Activated T-cell treated with anti-CD3 and anti-CD28 coated beads, Interleukin-2, amount 50 U/mL, for 4 hours (primary cell): ENCODE data around the gene TMEM169. TPM values are rescaled to one million over a fixed set of nuclear protein-coding genes. Genes with fewer than 3 reads are reported as not detected.

Experiments
- ATAC-seq, 2 donors: fragments of 200-7000 bp; cut with Tn5 transposase; one replicate each; pipeline ENCODE4 v1.10.0; 2021
- DNase-seq: peaks from one replicate; pipeline ENCODE4 v3.0.0-alpha.2; 2020
- H3K27me3 Mint-ChIP-seq: one replicate; pipeline ENCODE4 v1.8.0; 2021; ENCODE audit warnings: low read depth, mixed read lengths
- H3K36me3 Mint-ChIP-seq: one replicate; pipeline ENCODE4 v1.8.0; 2022; ENCODE audit warnings: mixed read lengths; ENCODE audit not compliant: insufficient read depth
- H3K4me1 Mint-ChIP-seq: one replicate; pipeline ENCODE4 v1.8.0; 2021; ENCODE audit warnings: low read depth, mixed read lengths
- H3K4me3 Mint-ChIP-seq: one replicate; pipeline ENCODE4 v1.8.0; 2021; ENCODE audit warnings: mild to moderate bottlenecking, moderate library complexity, mixed read lengths
- H3K9me3 Mint-ChIP-seq: one replicate; pipeline ENCODE4 v1.8.0; 2021; ENCODE audit warnings: mixed read lengths
- total RNA-seq, 3 donors: library from RNA; stranded (reverse); gene quantifications; one replicate each; pipeline ENCODE4 v1.2.1, GENCODE V29; 2021

TMEM169 gene
- total RNA-seq, 3 donors from 2014 or later = 0.08 to 0.53 (median 0.27) TPM

DNA sequence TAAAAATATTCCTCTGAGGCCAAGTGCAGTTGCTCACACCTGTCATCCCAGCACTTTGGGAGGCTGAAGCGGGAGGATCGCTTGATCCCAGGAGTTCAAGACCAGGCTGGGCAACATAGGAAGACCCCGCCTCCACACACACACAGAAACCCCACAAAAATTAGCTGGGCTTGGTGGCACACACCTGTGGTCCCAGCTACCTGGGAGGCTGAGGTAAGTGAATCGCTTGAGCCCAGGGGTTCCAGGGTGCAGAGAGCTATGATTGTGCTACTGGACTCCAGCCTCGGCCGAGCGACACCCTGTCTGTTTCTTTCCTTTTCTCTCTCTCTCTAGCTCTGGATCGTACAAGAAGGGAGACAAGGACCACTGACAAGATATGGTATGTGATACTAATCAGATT, 25.6 kb downstream of the TMEM169 start:
- no peaks in the 10 kb centered on the region for H3K9me3 Mint-ChIP-seq
- DNase-seq = no peak
- no peaks in the 10 kb centered on the region for H3K27me3 Mint-ChIP-seq
- ATAC-seq = no peak
- H3K36me3 Mint-ChIP-seq = peaks cover 24% of the 10 kb centered on the region
- peaks cover 30% of the 10 kb centered on the region for H3K4me1 Mint-ChIP-seq
- H3K4me3 Mint-ChIP-seq = no peak overlapping the region

DNA sequence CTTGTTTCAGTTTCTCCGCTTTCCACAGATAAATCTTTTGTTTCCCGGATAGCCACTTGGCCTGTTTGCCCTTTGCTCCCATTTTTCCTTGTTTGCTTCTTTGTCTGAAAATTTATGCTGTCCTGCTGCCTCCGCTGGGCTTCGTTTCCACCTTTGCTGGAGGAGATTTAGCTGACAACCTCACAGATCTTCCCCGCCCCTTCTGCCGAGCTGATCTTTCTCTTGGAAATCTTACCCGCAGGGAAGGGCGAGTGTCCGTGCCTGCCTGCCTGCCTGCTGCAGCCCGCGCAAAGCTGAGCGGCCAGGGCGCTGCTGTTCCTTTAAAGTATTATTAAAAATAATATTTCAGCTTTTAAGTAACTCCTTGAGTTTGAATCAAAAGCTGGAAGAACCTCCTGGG, 26.0 kb downstream of the TMEM169 start:
- Mint-ChIP-seq H3K4me3 (no peak overlapping the region), H3K4me1 (peaks cover 34% of the 10 kb centered on the region), H3K9me3 (no peaks in the 10 kb centered on the region), H3K36me3 (peaks cover 27% of the 10 kb centered on the region), H3K27me3 (no peaks in the 10 kb centered on the region)
- ATAC-seq (no peak), DNase-seq (no peak)

DNA sequence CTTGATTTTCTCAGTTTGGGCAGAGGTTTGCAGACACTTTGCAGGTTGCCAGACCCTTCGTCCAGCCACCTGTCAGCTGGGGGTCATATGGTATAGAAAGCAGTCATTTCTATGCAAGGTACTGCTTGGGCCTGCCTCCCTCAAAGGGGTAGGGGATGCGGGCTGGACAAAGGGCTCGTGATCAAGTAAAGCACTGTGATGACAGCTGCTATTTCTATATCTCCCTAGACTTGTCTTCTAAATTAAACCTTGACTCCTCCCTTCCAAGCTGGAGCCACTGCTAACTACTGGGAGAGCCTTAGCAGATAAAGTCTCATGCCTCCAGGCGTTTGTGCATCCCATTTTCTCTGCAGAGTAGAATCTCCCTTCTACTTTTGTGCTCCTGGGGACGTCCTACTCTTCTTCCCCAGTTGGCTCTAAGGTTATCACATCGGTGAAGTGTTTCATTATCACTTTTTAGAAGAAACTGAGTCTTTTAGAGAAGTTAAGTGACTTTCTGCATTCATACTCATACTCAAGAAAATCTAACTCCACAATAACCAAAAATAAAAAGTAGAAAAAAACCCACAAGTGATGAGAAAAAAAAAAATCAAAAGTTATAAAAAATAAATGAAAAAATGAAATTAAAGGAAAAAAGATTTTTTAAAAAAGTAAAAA, 26.7 kb downstream of the TMEM169 start:
- Mint-ChIP-seq H3K9me3 (no peaks in the 10 kb centered on the region), H3K27me3 (no peaks in the 10 kb centered on the region), H3K36me3 (peaks cover 34% of the 10 kb centered on the region), H3K4me3 (peak overlapping the region; percentile 100), H3K4me1 (peaks cover 41% of the 10 kb centered on the region)
- DNase-seq = no peak
- ATAC-seq = no peak

DNA sequence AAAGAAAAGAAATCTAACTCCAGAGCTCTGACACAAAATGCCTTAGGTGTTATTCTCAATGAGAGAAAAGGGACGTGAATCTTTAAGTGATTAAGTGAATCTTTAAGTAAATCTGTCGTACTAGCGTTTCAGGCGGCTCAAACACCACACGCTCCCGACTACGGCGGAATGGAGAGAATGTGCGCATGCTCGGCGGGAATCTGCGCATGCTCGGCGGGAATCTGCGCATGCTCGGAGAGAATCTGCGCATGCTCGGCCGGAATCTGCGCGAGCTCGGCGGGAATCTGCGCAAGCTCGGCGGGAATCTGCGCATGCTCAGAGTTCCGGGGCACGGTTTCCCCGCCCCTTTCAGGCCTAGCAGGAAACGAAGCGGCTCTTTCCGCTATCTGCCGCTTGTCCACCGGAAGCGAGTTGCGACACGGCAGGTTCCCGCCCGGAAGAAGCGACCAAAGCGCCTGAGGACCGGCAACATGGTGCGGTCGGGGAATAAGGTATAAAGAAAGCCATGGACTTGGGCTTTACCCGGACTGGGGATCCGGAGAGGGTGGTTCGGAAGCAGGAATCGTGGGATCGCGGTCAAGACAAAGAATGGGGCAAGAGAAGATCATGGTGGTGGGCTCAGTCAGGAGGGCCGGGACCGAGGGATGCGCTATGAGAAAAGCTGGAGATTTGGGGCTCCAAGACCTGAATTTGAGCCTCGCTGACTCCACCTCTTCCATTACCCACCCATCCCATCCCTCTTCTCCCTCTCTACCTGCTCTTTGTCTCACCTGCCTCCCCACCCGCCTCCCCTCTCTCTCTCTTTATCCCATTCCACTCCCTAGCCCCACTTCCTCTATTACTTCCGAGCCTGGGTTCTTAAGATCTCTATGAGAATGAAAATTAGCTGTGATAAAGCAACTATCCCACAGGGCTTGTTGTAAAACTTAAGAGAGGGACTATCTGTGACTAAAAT, 27.5 kb downstream of the TMEM169 start, which contains the start of gene XRCC5:
Gene XRCC5 (plus strand): TSS at position 382 of the 955 bp plus-strand sequence. CDS start 89 bp downstream, at position 471.
- ATAC-seq (peak; percentile 85 to 88), DNase-seq (peak; percentile 97)
- Mint-ChIP-seq H3K4me3 (peak within 1 kb of the TSS; percentile 100), H3K4me1 (peaks cover 49% of the 10 kb centered on the region), H3K36me3 (peaks cover 41% of the 10 kb centered on the region), H3K9me3 (no peaks in the 10 kb centered on the region), H3K27me3 (no peaks in the 10 kb centered on the region)

DNA sequence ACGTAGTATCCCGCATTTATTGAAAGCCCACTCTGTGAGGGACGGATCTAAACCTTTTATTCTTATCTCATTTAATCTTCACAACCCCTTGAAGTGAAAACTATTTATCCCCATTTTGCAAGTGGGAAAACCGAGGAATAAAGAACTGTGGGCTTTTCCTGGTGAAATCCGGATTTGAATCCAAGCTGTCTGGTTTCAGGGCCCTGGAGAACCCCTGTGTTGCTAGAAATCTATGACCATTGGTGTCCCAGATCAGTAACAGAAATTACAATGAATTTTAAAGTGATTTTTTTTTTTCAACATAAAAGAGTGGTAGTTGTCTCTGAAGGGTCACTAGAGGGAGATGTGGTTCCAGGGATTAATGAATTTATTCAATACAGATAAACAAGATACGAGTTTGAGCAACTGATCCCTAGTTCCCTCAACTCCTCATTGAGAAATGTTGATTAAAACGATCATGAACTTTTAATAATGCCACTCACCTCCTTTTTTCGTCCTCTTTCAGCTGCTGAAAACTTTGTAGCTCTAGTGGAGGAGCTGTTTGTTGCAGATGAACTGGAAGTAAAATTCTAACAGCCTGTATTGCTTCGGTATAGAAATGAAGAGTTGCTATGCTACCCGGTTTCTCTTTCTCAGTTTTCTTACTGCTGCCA, 28.4 kb downstream of the TMEM169 start:
- Mint-ChIP-seq H3K9me3 (no peaks in the 10 kb centered on the region), H3K4me1 (peaks cover 57% of the 10 kb centered on the region), H3K27me3 (no peaks in the 10 kb centered on the region), H3K4me3 (peak overlapping the region; percentile 100), H3K36me3 (peaks cover 49% of the 10 kb centered on the region)
- ATAC-seq (no peak), DNase-seq (no peak)

DNA sequence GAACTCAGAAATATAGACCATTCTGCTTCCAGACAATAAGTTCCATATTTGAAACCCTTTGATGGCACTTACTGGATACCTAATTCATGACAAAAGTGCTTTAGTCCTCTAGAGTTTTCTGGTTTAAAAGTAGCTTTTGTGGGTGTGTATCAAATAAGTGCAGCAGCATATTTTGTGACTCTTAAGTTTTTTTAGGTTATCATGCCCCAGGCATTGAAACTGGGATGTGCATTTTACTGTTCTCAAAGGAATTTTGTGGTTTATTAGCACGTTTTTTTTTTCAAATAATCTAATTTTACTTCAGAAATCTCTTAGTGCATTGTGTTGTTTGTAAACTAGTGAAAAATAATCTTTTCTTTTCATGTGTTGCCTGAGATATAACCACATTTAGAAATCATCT, 28.9 kb downstream of the TMEM169 start:
- no peaks in the 10 kb centered on the region for H3K27me3 Mint-ChIP-seq
- peaks cover 62% of the 10 kb centered on the region for H3K4me1 Mint-ChIP-seq
- ATAC-seq (no peak), DNase-seq (no peak)
- no peaks in the 10 kb centered on the region for H3K9me3 Mint-ChIP-seq
- peaks cover 53% of the 10 kb centered on the region for H3K36me3 Mint-ChIP-seq
- peak overlapping the region; percentile 100 for H3K4me3 Mint-ChIP-seq

DNA sequence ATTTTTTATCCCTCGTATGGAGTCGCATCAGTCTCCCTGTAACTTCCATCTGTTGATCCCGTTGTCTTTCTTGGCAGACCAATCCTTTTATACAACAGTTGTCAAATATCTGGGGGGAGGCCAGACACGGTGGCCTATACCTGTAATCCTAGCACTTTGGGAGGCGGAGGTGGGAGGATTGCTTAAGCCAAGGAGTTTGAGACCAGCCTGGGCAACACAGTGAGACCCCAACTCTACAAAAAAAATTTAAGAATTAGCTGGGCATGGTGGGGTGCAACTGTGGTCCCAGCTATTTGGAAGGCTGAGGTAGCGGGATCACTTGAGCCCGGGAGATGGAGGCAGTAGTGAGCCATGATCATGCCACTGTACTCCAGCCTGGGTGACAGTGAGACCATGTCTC, 29.4 kb downstream of the TMEM169 start:
- H3K9me3 Mint-ChIP-seq = no peaks in the 10 kb centered on the region
- no peaks in the 10 kb centered on the region for H3K27me3 Mint-ChIP-seq
- peaks cover 57% of the 10 kb centered on the region for H3K36me3 Mint-ChIP-seq
- ATAC-seq = no peak
- H3K4me1 Mint-ChIP-seq = peaks cover 66% of the 10 kb centered on the region
- DNase-seq = no peak
- peak overlapping the region; percentile 100 for H3K4me3 Mint-ChIP-seq

DNA sequence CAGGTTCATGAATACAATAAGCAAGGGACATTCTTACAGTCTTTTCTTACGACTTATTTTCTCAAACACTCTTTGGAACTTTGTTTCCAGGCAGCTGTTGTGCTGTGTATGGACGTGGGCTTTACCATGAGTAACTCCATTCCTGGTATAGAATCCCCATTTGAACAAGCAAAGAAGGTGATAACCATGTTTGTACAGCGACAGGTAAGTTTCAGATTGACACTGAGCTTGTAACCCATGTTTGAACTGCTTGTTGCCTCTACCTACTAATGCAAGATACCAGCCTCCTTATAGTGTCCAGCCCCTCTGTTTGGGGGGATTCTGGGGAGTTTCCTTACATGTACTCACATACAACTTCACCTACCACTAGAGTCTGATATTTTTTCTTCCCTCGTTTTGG, 31.2 kb downstream of the TMEM169 start:
- Mint-ChIP-seq H3K4me3 (peak overlapping the region; percentile 5), H3K27me3 (no peaks in the 10 kb centered on the region), H3K4me1 (peaks cover 82% of the 10 kb centered on the region), H3K9me3 (no peaks in the 10 kb centered on the region), H3K36me3 (peaks cover 73% of the 10 kb centered on the region)
- ATAC-seq = no peak
- DNase-seq = no peak

DNA sequence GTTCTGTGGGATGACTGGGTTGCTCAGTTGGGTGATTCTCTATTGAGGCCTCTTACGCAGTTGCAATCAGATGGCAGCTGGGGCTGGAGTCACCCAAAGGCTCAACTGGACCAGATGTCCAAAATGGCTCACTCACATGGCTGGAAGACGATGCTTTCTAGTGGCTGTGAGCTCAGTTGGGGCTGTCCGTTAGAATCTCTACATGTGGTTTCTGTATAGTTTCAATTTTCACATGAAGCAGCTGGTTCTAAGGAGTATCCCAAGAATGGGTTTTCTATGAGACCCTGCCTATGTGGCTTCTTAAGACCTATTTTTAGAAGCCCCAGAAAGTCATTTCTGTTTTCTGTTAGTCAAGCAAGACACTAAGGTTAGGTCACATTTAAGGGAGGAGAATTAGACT, 31.9 kb downstream of the TMEM169 start:
- Mint-ChIP-seq H3K9me3 (no peaks in the 10 kb centered on the region), H3K27me3 (no peaks in the 10 kb centered on the region), H3K4me1 (peaks cover 84% of the 10 kb centered on the region), H3K4me3 (peak overlapping the region; percentile 5), H3K36me3 (peaks cover 76% of the 10 kb centered on the region)
- DNase-seq = no peak
- no peak for ATAC-seq

DNA sequence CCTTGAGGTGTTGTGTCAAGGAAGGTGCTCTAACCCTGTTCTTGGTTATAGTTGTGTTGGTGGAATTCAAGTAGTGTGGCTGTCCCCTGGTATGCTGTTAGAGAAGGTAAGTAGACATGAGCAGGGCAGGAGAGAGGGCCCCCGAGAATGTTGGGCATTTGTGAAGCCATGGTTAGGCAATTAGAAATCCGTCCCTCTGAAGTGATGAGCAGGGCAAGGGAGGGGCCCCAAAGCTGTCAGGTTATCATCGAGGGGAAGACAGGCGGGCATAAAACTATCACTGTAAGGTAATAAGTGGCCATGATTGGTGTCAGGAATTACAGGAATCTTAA, 32.6 kb downstream of the TMEM169 start:
- peaks cover 82% of the 10 kb centered on the region for H3K36me3 Mint-ChIP-seq
- H3K27me3 Mint-ChIP-seq = no peaks in the 10 kb centered on the region
- DNase-seq (no peak), ATAC-seq (peak; percentile 5 to 13)
- H3K4me3 Mint-ChIP-seq = peak overlapping the region; percentile 29
- no peaks in the 10 kb centered on the region for H3K9me3 Mint-ChIP-seq
- H3K4me1 Mint-ChIP-seq = peaks cover 87% of the 10 kb centered on the region

DNA sequence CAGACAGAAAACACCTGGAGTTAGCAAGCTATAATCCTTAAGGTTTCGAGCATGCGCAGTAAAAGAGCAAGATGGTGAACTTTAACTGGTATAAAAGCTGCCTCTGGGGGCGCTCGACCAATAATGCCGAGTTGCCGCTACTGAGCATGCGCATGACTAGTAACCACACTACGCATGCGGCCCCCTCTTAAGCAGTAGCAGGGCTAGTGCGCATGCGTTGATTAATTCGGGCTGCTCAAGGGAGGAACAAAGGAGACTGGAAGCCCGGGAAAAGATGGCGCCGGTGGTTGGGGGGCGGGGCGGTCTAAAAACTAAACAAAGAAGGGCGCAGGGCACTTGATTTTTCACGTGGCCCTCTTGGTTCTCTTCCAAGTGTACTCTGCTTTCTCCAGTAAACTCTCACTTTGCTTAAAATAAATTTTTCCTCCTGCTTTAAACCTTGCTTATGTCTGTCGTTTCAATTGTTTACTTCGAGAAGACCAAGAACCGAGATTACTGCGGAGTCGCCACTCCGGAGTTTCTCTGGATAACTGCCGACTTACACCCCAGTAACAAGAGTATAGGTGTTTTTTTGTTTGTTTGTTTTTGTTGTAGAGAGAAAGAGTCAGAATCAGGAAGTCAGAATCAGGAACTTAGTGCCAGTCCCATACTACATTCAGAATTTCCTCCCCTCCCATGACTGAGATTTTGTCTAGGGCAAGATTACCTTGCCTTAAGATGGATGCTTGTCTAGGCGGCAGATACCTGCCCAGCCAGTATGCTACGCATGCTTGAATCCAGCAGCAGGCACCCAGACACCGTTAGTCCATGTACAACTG, 33.2 kb downstream of the TMEM169 start:
- H3K4me3 Mint-ChIP-seq = peak overlapping the region; percentile 91
- H3K36me3 Mint-ChIP-seq = peaks cover 85% of the 10 kb centered on the region
- DNase-seq (peak; percentile 96), ATAC-seq (peak; percentile 85 to 87)
- no peaks in the 10 kb centered on the region for H3K9me3 Mint-ChIP-seq
- peaks cover 92% of the 10 kb centered on the region for H3K4me1 Mint-ChIP-seq
- H3K27me3 Mint-ChIP-seq = no peaks in the 10 kb centered on the region

DNA sequence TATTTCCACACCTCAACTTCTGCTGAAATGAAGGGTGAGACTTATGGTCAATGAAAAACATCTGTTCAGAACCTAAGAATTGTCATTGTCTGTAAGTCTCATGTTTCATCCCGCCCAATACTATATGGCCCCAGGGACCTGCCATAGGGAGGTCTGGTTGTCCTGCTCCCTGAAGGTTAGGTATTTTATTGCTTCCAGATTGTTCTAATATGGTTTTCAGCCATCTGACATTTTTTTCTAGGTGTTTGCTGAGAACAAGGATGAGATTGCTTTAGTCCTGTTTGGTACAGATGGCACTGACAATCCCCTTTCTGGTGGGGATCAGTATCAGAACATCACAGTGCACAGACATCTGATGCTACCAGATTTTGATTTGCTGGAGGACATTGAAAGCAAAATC, 34.7 kb downstream of the TMEM169 start:
- peak overlapping the region; percentile 9 for H3K4me3 Mint-ChIP-seq
- ATAC-seq (no peak), DNase-seq (no peak)
- no peaks in the 10 kb centered on the region for H3K9me3 Mint-ChIP-seq
- H3K4me1 Mint-ChIP-seq = peaks cover 91% of the 10 kb centered on the region
- H3K36me3 Mint-ChIP-seq = peaks cover 79% of the 10 kb centered on the region
- H3K27me3 Mint-ChIP-seq = no peaks in the 10 kb centered on the region

DNA sequence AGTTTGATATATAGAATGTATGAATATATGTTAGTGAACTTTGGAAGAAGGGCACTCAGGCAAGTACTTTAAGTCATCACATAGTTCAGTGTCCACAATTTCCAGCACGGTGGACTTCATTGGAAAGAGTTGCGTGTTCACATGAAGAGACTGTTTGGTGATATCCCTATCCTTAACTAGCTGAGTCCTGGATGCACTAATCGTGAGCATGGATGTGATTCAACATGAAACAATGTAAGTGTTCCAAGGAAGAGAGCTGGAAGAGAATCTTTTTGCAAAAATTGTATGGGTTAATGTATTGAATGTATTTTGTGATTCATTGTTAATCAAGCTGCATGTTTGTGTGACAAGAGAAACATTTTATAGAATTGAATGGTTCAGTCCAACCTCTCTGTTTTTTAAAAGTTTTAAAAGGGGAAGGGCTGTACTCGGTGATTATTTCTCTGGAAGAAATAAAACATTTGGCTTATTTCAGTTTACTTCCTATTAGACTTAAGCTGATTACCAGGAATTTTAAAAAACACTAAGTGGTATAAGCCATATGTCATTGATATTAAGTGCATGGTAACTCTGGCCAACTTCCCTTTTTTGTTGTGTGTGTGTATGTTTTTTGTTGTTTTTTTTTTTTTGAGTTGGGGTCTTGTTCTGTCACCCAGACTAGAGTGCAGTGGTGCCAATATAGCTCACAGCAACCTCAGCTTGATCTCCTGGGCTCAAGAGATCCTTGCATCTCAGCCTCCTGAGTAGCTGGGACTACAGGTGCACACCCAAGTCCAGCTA, 36.0 kb downstream of the TMEM169 start:
- peaks cover 74% of the 10 kb centered on the region for H3K36me3 Mint-ChIP-seq
- ATAC-seq (no peak), DNase-seq (no peak)
- no peaks in the 10 kb centered on the region for H3K27me3 Mint-ChIP-seq
- H3K4me3 Mint-ChIP-seq = no peak overlapping the region
- peaks cover 86% of the 10 kb centered on the region for H3K4me1 Mint-ChIP-seq
- H3K9me3 Mint-ChIP-seq = no peaks in the 10 kb centered on the region
